ENCODE results near the gene ABCB8.

- TF ChIP-seq NFRKB (IDR thresholded peaks at IDR 0.05) (no peak), BHLHE40 (IDR thresholded peaks at IDR 0.05; ENCODE audit: borderline replicate concordance) (no peak), TARDBP (IDR thresholded peaks at IDR 0.05) (no peak), FOXA1 (IDR thresholded peaks at IDR 0.05) (no peak), ARNT (IDR thresholded peaks at IDR 0.05) (no peak), SP1 (IDR thresholded peaks at IDR 0.05) (no peak), LEF1 (IDR thresholded peaks at IDR 0.05; ENCODE audit: borderline replicate concordance) (no peak), FOXK2 (IDR thresholded peaks at IDR 0.05) (no peak)
These were observed 12.3 kb upstream of the ABCB8 start for GRCh38 chr7:151015967-151016366.
